ENCODE results near the gene PDCD6IP. TPM values are rescaled to one million over a fixed set of nuclear protein-coding genes. Genes with fewer than 3 reads are reported as not detected.
"Not testable (repeated sequence)": the region's sequence is repeated elsewhere in the genome, so short reads cannot be mapped to it uniquely, and the experiment has no call there.

The PDCD6IP gene
- total RNA-seq, 1 donor from 2014 or later = 170 TPM

GRCh38 chr3:33840179-33840578, 41.7 kb downstream of the PDCD6IP start:
- intact Hi-C loops (cut with micrococcal nuclease) = no loop called here

DNA sequence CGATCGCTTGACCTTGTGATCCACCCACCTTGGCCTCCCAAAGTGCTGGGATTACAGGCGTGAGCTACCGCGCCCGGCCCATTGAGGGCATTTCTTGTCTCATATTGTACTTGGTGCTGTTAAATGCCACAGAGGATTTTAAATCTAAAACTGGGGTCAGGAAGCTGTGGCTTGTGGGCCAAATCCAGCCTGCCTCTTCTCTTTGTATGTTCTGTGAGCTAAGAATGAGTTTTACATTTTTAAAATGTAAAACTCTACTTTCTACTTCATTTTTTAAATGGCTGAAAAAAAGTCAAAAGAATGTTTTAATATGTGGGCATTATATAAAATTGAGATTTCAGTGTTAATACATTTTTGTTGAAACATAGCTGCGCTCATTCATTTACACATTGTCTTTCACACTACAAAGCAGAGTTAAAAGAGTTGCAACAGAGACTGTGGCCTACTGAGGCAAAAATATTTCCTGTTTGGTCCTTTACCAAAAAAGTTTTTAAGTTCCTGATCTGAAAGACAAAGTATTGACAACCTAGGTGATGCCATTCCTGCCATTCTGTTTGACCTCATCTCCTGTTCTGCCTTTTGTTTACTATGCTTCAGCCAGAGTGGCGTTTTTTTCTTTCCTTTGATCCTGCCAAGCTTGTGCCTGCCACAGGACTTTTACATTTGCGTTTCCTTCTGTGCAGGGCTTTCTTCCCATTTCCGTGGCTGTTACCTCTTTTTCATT, 50.4 kb downstream of the PDCD6IP start:
- intact Hi-C loops (cut with micrococcal nuclease) = no loop called here

DNA sequence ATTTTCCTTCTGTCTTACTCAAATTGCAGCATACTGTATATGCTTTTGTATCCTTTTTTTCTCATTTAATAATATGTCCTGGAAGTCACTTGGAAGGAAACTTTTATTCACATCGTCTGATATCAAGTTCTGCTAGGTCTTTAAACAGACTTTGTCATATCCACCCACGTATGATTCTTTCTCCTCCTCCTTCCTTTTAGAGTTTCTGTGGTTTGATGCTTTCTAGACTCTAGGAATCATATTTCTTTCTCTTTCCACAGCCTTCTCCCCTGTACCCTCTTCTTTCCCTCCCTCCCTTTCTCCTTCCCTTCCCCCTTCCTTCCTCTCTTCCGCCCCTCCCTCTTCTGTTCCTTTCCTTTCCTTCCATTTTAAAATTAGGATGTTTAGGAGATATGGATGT, 52.2 kb downstream of the PDCD6IP start:
- intact Hi-C loops (cut with micrococcal nuclease) = not testable (repeated sequence)

GRCh38 chr3:33855407-33855806, 57.0 kb downstream of the PDCD6IP start:
- intact Hi-C loops (cut with micrococcal nuclease) = not testable (repeated sequence)

DNA sequence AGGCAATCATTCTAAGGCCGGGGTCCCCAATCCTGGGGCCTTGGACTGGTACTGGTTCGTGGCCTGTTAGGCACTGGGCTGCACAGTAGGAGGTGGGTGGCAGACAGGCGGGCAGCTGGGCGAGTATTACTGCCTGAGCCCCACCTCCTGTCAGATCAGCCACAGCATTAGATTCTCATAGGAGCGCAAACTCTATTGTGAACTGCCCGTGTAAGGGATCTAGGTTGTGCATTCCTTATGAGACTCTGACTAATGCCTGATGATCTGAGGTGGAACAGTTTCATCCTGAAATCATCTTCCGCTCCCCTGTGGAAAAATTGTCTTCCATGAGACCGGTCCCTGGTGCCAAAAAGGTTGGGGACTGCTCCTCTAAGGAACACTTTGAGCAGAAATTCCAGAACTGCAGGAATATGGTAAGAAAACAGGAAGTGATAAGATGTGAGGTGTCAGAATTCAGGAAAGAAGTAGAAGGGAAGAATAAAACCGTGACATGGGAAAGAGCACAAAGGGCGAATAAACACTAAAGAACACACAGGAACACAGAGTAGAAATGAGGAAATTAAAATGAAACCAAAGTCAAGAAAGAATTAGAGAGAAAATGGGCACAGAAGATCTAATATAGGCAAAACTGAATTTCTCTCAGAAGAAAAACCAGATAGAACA, 57.6 kb downstream of the PDCD6IP start:
- intact Hi-C loops (cut with micrococcal nuclease) = no loop called here

DNA sequence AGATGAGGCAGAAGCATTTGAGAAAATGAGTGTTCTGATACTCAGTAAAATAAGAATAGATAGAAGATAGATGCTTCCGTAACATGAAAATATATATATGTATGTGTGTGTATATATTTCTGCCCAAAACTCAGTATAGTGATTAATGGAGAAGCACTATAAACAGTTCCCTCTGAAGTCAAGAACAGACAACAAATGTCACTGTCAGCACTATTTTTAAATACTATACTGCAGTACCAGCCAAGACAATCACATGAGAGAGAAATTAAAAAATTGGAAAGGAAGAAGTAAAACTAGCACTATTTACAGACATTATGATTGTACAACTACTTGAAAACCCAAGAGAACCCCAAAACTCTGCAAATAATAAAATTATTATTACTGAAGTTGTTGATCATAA, 59.3 kb downstream of the PDCD6IP start:
- intact Hi-C loops (cut with micrococcal nuclease) = not testable (repeated sequence)

DNA sequence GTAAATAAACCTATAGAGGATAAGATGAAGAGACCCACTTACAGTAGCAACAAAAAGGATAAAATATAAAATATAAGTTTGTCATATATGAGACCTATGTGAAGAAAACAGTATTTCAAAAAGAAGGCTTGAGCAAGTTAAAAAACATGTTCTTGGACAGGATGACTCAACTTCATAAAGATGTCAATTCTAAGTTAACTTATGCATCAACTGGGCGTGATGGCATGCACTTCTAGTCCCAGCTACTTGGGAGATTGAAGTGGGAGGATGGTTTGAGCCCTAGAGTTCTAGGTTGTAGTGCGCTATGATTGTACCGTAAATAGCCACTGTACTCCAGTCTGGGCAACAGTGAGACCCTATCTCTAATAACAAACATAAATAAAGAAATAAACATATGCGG, 59.7 kb downstream of the PDCD6IP start:
- intact Hi-C loops (cut with micrococcal nuclease) = no loop called here

DNA sequence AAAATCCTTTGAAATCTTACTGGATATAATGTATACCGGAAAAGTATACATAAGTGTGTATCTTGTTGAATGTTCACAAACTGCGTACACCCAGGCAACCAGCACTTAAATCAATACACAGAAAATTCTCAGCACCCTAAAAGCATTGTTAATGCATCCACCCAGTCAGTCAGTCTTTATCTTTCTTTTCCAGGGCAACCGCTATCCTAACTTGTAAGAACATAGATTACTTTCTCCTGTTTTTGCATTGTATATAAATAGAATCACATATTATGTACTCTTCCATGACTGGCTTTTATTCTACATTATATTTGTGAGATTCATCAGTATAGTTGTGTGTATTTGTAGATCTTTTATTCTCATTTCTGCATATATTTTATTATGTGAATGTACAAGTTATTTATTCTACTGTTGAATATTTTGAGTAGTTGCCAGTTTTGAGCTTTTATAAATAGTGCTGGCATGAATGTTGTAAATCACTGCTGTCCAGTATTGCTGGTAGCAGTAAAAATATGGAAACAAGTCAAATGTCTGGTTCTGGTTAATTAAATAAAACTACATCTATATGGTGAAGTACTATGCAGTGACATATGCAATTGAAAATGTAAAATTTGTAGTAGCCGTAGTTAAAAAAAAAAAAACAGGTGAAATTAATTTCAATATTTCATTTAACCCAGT, 62.1 kb downstream of the PDCD6IP start:
- intact Hi-C loops (cut with micrococcal nuclease) = no loop called here

- intact Hi-C loops (cut with micrococcal nuclease) = no loop called here
Observed at GRCh38 chr3:33865133-33865532, 66.7 kb downstream of the PDCD6IP start.

- intact Hi-C loops (cut with micrococcal nuclease) = no loop called here
Observed at GRCh38 chr3:33868309-33868708, 69.9 kb downstream of the PDCD6IP start.

DNA sequence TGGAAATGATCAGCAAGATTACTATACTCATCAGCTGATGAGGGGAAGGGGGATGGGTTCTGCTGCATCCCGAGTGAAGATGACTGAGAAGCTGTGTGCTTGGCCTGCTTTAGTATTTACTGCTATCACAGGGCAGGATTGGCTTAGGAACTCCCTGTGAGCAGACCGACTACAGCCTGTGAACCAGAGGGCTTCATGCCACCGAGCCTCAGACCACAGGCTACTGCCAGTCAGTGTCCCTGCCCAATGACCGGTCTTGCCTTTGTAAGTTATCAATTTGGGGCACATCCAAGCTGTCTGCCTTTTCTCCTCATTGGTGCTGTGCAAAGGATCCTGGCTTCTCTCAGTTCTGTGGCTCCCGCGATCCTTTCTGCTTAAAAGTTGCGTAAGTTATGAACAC, 71.5 kb downstream of the PDCD6IP start:
- intact Hi-C loops (cut with micrococcal nuclease) = no loop called here

- intact Hi-C loops (cut with micrococcal nuclease) = no loop called here
Observed at GRCh38 chr3:33874815-33875214, 76.4 kb downstream of the PDCD6IP start.

DNA sequence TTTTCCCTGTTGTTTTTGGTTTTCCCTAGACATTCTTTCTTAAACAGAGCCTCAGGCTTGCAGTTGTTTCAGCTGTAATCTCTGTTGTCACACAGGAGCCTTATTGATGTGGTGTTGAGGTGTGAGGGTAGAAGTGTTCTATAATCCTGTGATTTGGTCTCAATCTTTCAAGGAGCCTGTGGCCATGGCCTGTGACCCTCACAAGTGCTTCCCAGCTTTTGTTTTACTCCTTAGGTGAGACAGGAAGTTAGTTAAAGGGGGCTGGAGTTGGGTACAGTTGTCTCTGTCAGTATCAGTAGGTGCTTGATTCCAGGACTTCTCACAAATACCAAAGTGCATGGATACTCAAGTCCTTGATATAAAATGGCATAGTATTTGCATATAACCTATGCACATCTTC, 77.2 kb downstream of the PDCD6IP start:
- intact Hi-C loops (cut with micrococcal nuclease) = no loop called here

- intact Hi-C loops (cut with micrococcal nuclease) = no loop called here
Observed at GRCh38 chr3:33877187-33877586, 78.8 kb downstream of the PDCD6IP start.

DNA sequence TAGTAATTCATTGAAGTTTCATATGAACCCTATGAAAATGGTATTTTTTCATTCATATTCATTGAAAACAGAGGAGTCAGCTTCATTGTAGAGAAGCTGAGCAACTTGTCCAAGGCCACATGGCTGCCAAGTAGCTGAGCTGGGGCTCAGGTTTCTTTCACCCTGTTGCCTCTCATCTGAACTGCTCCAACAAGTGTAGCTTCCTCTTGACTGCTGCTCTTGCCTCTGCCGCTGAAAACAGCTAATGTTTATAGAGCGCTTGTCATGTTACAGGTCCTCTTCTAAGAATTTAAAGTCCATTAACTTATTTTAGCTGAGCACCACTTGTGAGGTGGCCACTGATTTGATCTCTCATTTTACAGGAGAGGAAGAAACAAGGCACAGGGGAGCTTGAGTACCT, 81.1 kb downstream of the PDCD6IP start:
- intact Hi-C loops (cut with micrococcal nuclease) = no loop called here

DNA sequence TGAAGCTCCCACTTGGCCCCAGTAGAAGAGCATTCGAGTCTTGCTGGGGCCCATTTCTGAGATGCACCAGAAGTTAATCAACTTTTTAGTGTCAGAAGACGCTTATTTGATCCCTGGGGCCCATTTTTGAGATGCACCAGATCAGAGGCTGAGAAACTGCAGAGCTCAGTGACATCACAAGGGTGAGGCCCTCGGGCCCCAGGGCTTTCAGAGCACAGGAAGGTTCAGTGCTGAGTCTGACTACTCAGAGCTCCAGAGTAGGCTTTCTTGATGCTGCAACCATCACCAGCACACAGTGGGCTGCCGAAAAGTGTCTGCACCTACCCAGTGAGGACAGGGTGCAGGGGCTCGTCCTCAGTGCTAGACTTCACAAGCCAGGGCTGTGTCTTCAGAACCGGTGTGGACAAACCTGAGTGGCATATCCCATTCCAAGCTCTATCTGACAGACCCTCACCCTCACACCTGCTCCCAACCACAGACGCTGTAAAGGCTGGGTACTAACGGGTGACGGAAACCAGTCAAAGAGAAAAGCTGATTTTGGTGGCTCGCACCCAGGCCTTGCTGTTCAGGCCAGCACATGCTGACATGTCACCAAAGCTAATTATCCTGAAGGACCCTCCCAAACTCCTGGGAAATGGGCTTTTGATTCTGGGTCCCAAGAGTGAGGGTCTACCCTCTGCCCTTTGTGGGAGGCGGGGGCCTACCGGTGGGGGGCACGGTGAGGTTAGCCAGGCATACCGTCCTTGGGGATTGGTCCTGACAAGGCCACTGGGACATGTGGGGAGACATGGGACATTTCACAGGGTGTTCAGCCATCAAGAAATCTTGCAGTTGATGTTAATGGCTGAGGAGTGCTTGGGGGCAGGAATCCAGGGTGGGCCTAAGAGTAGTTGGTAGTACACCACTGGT, 83.0 kb downstream of the PDCD6IP start:
- intact Hi-C loops (cut with micrococcal nuclease) = no loop called here

DNA sequence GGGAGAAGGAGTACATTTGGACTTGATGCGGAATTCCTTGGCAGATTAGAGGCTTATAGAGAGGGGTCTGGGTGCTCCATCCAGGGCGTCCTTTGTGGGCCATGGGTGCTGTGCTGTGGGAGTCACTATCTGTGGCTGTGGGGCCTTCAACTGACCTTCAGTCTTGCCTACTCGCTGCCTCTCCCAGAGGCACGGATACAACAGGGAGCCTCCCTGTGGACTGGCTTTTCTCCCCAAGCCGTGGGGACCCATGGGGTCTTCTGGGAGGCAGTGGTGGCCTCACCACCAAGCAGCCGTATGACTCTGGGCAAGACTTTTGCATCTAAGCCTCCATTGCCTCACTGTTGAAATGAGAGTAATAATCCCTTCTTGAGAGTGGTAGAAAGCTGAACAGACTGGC, 83.9 kb downstream of the PDCD6IP start:
- intact Hi-C loops (cut with micrococcal nuclease) = no loop called here

GRCh38 chr3:33883538-33883950, 85.1 kb downstream of the PDCD6IP start:
- intact Hi-C loops (cut with micrococcal nuclease) = no loop called here

DNA sequence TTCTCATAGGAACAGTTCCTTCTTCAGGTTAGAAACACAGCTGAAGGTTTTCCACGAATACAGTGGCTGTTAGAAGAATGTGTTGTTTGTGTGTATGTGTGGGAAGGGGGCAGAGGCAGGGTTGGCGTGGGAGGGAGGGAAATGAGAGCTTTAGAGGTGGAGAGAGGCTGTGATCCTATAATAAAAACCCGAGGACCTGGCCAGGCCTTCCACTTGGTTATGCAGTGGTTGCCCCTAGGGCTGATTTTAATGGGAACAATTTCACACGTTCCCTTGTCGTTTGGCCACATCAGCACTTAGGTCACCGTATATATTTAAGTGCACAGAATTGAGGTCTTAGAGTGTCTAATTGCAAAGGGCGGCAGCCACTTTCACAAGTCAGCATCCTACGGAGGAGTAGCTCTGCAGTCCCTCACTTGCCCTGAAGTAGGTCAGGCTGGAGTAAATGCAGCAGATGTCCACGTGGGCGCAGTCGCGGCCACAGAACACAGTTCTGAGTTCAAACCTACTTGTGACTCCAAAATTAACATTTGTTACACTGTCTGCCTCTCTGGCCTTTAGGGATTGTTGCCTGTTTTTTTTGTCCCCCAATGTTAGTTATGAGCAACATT, 85.6 kb downstream of the PDCD6IP start:
- intact Hi-C loops (cut with micrococcal nuclease) = no loop called here

DNA sequence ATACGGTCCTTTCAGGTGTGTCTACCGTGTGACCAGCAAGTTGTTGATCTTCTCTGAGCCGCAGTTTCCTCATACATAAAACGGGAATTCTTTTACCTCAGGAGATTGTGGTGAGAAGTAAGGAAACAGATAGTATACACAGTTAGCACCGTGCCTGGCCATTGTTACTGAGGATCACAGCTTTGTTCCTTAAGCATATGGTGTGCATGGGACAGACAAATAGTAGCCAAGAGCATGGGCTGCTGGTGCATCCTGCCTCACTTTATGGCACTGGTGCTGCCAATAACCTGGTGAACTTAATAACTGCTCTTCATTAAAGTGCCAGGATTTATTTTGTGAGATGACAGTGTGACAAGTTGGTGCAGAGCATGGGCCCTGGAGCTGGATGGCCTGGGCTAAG, 86.3 kb downstream of the PDCD6IP start:
- intact Hi-C loops (cut with micrococcal nuclease) = no loop called here

- intact Hi-C loops (cut with micrococcal nuclease) = no loop called here
Observed at GRCh38 chr3:33885496-33885895, 87.1 kb downstream of the PDCD6IP start.
